A673 (cell line): ENCODE results near the gene RABGAP1L.

Experiments
- EZH2 ChIP-seq: fragments of 200-600 bp; sonication (generic); IDR thresholded peaks from 2 replicates; pipeline ENCODE4 v1.6.1; 2017; ENCODE audit warnings: borderline replicate concordance, low read depth, mild to moderate bottlenecking, mixed read lengths, antibody characterized with exemption, low read length; ENCODE audit not compliant: poor library complexity, severe bottlenecking
- TF ChIP-seq, protein P1 (sequence below): fragments of 300-800, 200-600 bp; sonication (generic); conservative IDR thresholded peaks from 2 replicates; pipeline ENCODE4 v1.5.1; 2017; ENCODE audit warnings: low read depth, mild to moderate bottlenecking, antibody characterized with exemption, low read length, moderate library complexity, mixed read lengths

DNA sequence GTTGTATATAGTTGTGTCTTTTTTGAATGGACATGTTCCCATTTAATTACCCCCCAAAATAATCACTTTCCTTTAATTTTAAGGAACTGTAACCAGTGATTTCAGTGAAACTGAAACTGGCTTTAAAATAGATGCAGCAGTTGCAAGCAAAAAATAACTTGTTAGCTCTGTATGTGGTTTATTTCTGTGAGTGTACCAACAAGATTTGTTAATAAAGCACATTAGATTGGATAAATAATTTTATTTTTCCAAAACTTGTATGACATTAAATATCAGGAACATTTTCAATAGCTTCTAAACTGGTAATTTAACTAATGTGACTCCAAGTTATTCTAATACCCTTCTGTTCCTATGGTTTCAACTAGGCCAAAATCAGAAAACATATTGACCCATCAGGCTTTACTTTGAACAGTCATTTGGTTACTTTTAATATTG is 656.2 kb downstream of the RABGAP1L start:
- TF ChIP-seq, protein P1, sequence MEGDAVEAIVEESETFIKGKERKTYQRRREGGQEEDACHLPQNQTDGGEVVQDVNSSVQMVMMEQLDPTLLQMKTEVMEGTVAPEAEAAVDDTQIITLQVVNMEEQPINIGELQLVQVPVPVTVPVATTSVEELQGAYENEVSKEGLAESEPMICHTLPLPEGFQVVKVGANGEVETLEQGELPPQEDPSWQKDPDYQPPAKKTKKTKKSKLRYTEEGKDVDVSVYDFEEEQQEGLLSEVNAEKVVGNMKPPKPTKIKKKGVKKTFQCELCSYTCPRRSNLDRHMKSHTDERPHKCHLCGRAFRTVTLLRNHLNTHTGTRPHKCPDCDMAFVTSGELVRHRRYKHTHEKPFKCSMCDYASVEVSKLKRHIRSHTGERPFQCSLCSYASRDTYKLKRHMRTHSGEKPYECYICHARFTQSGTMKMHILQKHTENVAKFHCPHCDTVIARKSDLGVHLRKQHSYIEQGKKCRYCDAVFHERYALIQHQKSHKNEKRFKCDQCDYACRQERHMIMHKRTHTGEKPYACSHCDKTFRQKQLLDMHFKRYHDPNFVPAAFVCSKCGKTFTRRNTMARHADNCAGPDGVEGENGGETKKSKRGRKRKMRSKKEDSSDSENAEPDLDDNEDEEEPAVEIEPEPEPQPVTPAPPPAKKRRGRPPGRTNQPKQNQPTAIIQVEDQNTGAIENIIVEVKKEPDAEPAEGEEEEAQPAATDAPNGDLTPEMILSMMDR = no peak
- no peak for TF ChIP-seq EZH2
